Measurements from ENCODE around the gene NETO2. TPM values are rescaled to one million over a fixed set of nuclear protein-coding genes. Genes with fewer than 3 reads are reported as not detected.

Gene NETO2
- total and polyA plus RNA-seq, 9 of the 15 experiments (the other 6 are each of a cell fraction or from before 2014, with no cell fraction given), result 4.1 to 37.0 (median 22.2) TPM

DNA sequence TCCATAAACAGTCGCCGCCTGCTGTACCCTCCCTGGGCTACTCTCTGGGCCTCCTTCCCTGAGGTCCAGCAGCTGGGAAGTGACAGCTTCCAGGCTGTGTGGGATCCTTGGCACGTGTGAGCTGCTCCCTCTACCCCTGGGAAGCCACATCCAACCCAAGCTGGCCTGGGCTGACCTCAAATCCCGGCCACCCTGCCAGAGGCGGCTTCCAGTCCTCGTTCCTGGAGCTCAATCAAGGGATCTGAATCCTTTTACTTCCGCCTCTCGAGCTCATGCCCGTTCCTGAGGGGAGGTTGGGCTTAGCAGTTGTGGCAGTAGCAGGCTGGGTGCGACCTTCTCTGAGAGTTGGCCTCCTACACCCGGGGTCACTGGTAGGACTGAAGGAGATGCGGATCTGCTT lies 82.5 kb downstream of the NETO2 start:
- H3K4me1 ChIP-seq (replicated peaks in 1 of 2; ENCODE audit: control insufficient read depth in 2 of 2, insufficient read depth in 2 of 2, low read length in 2 of 2), result no peaks in the 10 kb centered on the region
- no peak overlapping the region for H3K27ac ChIP-seq (ENCODE audit: extremely low read depth, low read depth, low read length)
- no peak overlapping the region for H3K4me3 ChIP-seq
- DNase-seq (ENCODE audit: extremely low read depth in 1 of 4, low spot score in 3 of 4) (no peak), ATAC-seq (peak; percentile 16; the same call in 2 of the 3 replicates), FAIRE-seq (no peak)
- intact Hi-C loops (cut with micrococcal nuclease) (no loop called here), in situ Hi-C loops (cut with MboI) (no loop called here)
- peaks cover 19 to 46% of the 10 kb centered on the region in 2 experiments; a peak in 4 of 5 replicates for H3K27me3 ChIP-seq (ENCODE audit: control insufficient read depth in 2 of 2, insufficient read depth in 2 of 2, low read length in 2 of 2)
- BruUV-seq (replicated peaks), result no TSS peak
- no peaks in the 10 kb centered on the region for H3K9me3 ChIP-seq (replicated peaks; ENCODE audit: control insufficient read depth, insufficient read depth, low read depth, low read length)
- no peaks in the 10 kb centered on the region for H3K36me3 ChIP-seq (ENCODE audit: control insufficient read depth, insufficient read depth, low read length)
- WGBS (ENCODE audit: insufficient coverage, low coverage, missing lambda C conversion rate), result 4% methylated on average over 12 of the region's 12 CpGs
- no peaks in the 10 kb centered on the region for H3K9me1 ChIP-seq (ENCODE audit: control insufficient read depth, insufficient read depth, low read length)
- CTCF ChIA-PET (ENCODE audit: low intra/inter-chr PET ratio), result no interaction called here
- peak overlapping the region; percentile 46; the same call in 1 of the 2 replicates for H2AFZ ChIP-seq (ENCODE audit: low read depth, low read length)
- H3K4me2 ChIP-seq (ENCODE audit: insufficient read depth, low read length), result no peak overlapping the region
- POLR2A ChIA-PET, result interaction anchor here (0.5 to 1.2 kb wide), 3 partner anchors 13 to 80 kb away, joined by 3 read pairs; no protein-coding TSS in a partner anchor
- no peaks in the 10 kb centered on the region for H3K79me2 ChIP-seq (ENCODE audit: control insufficient read depth, insufficient read depth, low read length)
- TF ChIP-seq, protein P1, sequence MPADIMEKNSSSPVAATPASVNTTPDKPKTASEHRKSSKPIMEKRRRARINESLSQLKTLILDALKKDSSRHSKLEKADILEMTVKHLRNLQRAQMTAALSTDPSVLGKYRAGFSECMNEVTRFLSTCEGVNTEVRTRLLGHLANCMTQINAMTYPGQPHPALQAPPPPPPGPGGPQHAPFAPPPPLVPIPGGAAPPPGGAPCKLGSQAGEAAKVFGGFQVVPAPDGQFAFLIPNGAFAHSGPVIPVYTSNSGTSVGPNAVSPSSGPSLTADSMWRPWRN (IDR thresholded peaks at IDR 0.05; ENCODE audit: low read depth), result no peak
- TF ChIP-seq ZKSCAN1 (IDR thresholded peaks at IDR 0.05; ENCODE audit: low read depth, low read length) (no peak), TRIM28 (IDR thresholded peaks at IDR 0.05) (no peak), CBX3 (IDR thresholded peaks at IDR 0.05; ENCODE audit: borderline replicate concordance in 1 of 2, low read length in 2 of 2) (no peak), BCL6 (CRISPR knock-in tag; IDR thresholded peaks at IDR 0.05) (no peak), ADNP (tag; IDR thresholded peaks at IDR 0.05) (no peak), MTA1 (IDR thresholded peaks at IDR 0.05; ENCODE audit: borderline replicate concordance) (no peak), ESRRB (CRISPR knock-in tag; IDR thresholded peaks at IDR 0.05; ENCODE audit: borderline replicate concordance) (no peak), ZNF140 (CRISPR knock-in tag; IDR thresholded peaks at IDR 0.05) (no peak), ATF7 (IDR thresholded peaks at IDR 0.05) (no peak), GABPB2 (CRISPR knock-in tag; conservative IDR thresholded peaks at IDR 0.05) (no peak), C11orf30 (IDR thresholded peaks at IDR 0.05; ENCODE audit: low read depth) (no peak), RBM14 (IDR thresholded peaks at IDR 0.05; ENCODE audit: borderline replicate concordance, insufficient read depth, low read depth, low read length) (no peak), SAP30 (IDR thresholded peaks at IDR 0.05; ENCODE audit: borderline replicate concordance, insufficient read depth, low read depth, low read length, poor library complexity, severe bottlenecking) (no peak)
- TF ChIP-seq, protein P2, sequence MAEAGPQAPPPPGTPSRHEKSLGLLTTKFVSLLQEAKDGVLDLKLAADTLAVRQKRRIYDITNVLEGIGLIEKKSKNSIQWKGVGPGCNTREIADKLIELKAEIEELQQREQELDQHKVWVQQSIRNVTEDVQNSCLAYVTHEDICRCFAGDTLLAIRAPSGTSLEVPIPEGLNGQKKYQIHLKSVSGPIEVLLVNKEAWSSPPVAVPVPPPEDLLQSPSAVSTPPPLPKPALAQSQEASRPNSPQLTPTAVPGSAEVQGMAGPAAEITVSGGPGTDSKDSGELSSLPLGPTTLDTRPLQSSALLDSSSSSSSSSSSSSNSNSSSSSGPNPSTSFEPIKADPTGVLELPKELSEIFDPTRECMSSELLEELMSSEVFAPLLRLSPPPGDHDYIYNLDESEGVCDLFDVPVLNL (CRISPR knock-in tag; IDR thresholded peaks at IDR 0.05; ENCODE audit: low read depth), result no peak
- TF ChIP-seq, protein P3, sequence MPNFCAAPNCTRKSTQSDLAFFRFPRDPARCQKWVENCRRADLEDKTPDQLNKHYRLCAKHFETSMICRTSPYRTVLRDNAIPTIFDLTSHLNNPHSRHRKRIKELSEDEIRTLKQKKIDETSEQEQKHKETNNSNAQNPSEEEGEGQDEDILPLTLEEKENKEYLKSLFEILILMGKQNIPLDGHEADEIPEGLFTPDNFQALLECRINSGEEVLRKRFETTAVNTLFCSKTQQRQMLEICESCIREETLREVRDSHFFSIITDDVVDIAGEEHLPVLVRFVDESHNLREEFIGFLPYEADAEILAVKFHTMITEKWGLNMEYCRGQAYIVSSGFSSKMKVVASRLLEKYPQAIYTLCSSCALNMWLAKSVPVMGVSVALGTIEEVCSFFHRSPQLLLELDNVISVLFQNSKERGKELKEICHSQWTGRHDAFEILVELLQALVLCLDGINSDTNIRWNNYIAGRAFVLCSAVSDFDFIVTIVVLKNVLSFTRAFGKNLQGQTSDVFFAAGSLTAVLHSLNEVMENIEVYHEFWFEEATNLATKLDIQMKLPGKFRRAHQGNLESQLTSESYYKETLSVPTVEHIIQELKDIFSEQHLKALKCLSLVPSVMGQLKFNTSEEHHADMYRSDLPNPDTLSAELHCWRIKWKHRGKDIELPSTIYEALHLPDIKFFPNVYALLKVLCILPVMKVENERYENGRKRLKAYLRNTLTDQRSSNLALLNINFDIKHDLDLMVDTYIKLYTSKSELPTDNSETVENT (CRISPR knock-in tag; IDR thresholded peaks at IDR 0.05), result no peak
- TF ChIP-seq, protein P4, sequence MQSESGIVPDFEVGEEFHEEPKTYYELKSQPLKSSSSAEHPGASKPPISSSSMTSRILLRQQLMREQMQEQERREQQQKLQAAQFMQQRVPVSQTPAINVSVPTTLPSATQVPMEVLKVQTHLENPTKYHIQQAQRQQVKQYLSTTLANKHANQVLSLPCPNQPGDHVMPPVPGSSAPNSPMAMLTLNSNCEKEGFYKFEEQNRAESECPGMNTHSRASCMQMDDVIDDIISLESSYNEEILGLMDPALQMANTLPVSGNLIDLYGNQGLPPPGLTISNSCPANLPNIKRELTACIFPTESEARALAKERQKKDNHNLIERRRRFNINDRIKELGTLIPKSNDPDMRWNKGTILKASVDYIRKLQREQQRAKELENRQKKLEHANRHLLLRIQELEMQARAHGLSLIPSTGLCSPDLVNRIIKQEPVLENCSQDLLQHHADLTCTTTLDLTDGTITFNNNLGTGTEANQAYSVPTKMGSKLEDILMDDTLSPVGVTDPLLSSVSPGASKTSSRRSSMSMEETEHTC (IDR thresholded peaks at IDR 0.05), result no peak
- H3K9ac ChIP-seq (ENCODE audit: insufficient read depth in 1 of 2, low read depth in 2 of 2, low read length in 2 of 2), result peak overlapping the region in 1 of 2 experiments; percentile 2; a peak in 1 of 4 replicates
- no peaks in the 10 kb centered on the region for H4K20me1 ChIP-seq (replicated peaks; ENCODE audit: control insufficient read depth, insufficient read depth, low read length)
